Natural killer cell (primary cell): Measurements from ENCODE around the gene DPYSL5. TPM values are rescaled to one million over a fixed set of nuclear protein-coding genes. Genes with fewer than 3 reads are reported as not detected.

ENCODE experiments used
- ATAC-seq, 3 donors: fragments of 150-1000 bp in 2 of 3; fragments of 200-7000 bp in 1 of 3; cut with Tn5 transposase; 1 replicate in 1 of 3; 2 replicates in 2 of 3; pipeline ENCODE4 v1.10.0; 2021; ENCODE audit warnings: mild to moderate bottlenecking in 2 of 3, moderate library complexity in 2 of 3
- DNase-seq, 2 donors: peaks; one replicate each; pipeline versions ENCODE4 v3.0.0 to v3.0.0-alpha.2; 2013 to 2021; ENCODE audit warnings: mixed read lengths in 1 of 2
- H3K27ac ChIP-seq: one replicate; pipeline ENCODE4 v1.5.1; 2013; ENCODE audit warnings: mild to moderate bottlenecking, low read length
- H3K27me3 ChIP-seq: one replicate; pipeline ENCODE4 v1.6.1; 2013; ENCODE audit warnings: low read length; ENCODE audit not compliant: control insufficient read depth, insufficient read depth
- H3K36me3 ChIP-seq: one replicate; pipeline ENCODE4 v1.6.1; 2013; ENCODE audit warnings: low read length; ENCODE audit not compliant: control insufficient read depth, insufficient read depth
- H3K4me1 ChIP-seq: one replicate; pipeline ENCODE4 v1.6.1; 2013; ENCODE audit warnings: low read length; ENCODE audit not compliant: control insufficient read depth, insufficient read depth
- H3K4me3 ChIP-seq: one replicate; pipeline ENCODE4 v1.5.1; 2013; ENCODE audit warnings: low read length
- H3K9me3 ChIP-seq: one replicate; pipeline ENCODE4 v1.6.1; 2013; ENCODE audit warnings: low read length; ENCODE audit not compliant: control insufficient read depth, insufficient read depth
- H3K27ac Mint-ChIP-seq, 2 donors: one replicate each; pipeline ENCODE4 v1.8.0; 2022; ENCODE audit warnings: mild to moderate bottlenecking in 2 of 2, mixed read lengths in 2 of 2, moderate library complexity in 1 of 2
- H3K27me3 Mint-ChIP-seq, 2 donors: one replicate each; pipeline ENCODE4 v1.8.0; 2022; ENCODE audit warnings: low read depth in 2 of 2, mixed read lengths in 2 of 2
- H3K36me3 Mint-ChIP-seq: one replicate; pipeline ENCODE4 v1.8.0; 2022; ENCODE audit warnings: mixed read lengths
- H3K4me1 Mint-ChIP-seq, 2 donors: one replicate each; pipeline ENCODE4 v1.8.0; 2022; ENCODE audit warnings: mixed read lengths in 2 of 2
- H3K4me3 Mint-ChIP-seq: one replicate; pipeline ENCODE4 v1.8.0; 2022; ENCODE audit warnings: mild to moderate bottlenecking, moderate library complexity, mixed read lengths
- H3K9me3 Mint-ChIP-seq, 2 donors: one replicate each; pipeline ENCODE4 v1.8.0; 2022; ENCODE audit warnings: mixed read lengths in 2 of 2
- CTCF ChIP-seq: fragments of 200-600 bp; IDR thresholded peaks from one replicate; pipeline ENCODE4 v1.8.0; 2022; ENCODE audit warnings: antibody characterized with exemption
- WGBS: methylation state at CpG from one replicate; pipeline ENCODE4 v1.1.7; 2013; ENCODE audit warnings: missing lambda C conversion rate; ENCODE audit not compliant: insufficient coverage; 5-methylcytosine and 5-hydroxymethylcytosine counted together
- intact Hi-C: fragments of 100-400 bp; cut with micrococcal nuclease; formaldehyde crosslinking; loops from one replicate; pipeline ENCODE4 v1.14.2; 2022
- total RNA-seq, 4 donors: library from RNA; stranded (reverse); fragments of 120-200 nt in 1 of 4; gene quantifications; one replicate each; pipeline versions ENCODE4 v1.2.3 to v1.2.4, GENCODE V29; 2013 to 2022

Gene DPYSL5
- total RNA-seq, 3 donors from 2014 or later (not counting 1 experiment from before 2014, with no cell fraction given) = not detected

GRCh38 chr2:26805241-26805676 lies 42.7 kb upstream of the DPYSL5 start:
- no peak overlapping the region for H3K27ac ChIP-seq
- Mint-ChIP-seq H3K9me3 (no peaks in the 10 kb centered on the region), H3K36me3 (no peaks in the 10 kb centered on the region), H3K4me1 (no peaks in the 10 kb centered on the region), H3K27ac (no peak overlapping the region), H3K4me3 (no peak overlapping the region), H3K27me3 (no peaks in the 10 kb centered on the region)
- DNase-seq = no peak
- no peak for TF ChIP-seq CTCF
- WGBS = 94% methylated on average over 3 of the region's 5 CpGs
- H3K4me1 ChIP-seq = no peaks in the 10 kb centered on the region
- intact Hi-C loops = no loop called here
- no peaks in the 10 kb centered on the region for H3K27me3 ChIP-seq
- ATAC-seq = no peak
- no peaks in the 10 kb centered on the region for H3K36me3 ChIP-seq
- no peaks in the 10 kb centered on the region for H3K9me3 ChIP-seq
- no peak overlapping the region for H3K4me3 ChIP-seq

- Histone ChIP-seq H3K36me3 (no peaks in the 10 kb centered on the region), H3K27ac (no peak overlapping the region), H3K27me3 (no peaks in the 10 kb centered on the region), H3K9me3 (no peaks in the 10 kb centered on the region), H3K4me1 (no peaks in the 10 kb centered on the region), H3K4me3 (no peak overlapping the region)
- Mint-ChIP-seq H3K27me3 (peaks cover 0 to 6% of the 10 kb centered on the region in 2 donors), H3K9me3 (no peaks in the 10 kb centered on the region), H3K36me3 (no peaks in the 10 kb centered on the region), H3K27ac (no peak overlapping the region), H3K4me3 (no peak overlapping the region), H3K4me1 (no peaks in the 10 kb centered on the region)
- no peak for DNase-seq
- ATAC-seq = no peak
- TF ChIP-seq CTCF = no peak
- WGBS = 57% methylated on average over 1 of the region's 2 CpGs
- intact Hi-C loops = no loop called here
These were observed 40.0 kb upstream of the DPYSL5 start for GRCh38 chr2:26807788-26808460.

DNA sequence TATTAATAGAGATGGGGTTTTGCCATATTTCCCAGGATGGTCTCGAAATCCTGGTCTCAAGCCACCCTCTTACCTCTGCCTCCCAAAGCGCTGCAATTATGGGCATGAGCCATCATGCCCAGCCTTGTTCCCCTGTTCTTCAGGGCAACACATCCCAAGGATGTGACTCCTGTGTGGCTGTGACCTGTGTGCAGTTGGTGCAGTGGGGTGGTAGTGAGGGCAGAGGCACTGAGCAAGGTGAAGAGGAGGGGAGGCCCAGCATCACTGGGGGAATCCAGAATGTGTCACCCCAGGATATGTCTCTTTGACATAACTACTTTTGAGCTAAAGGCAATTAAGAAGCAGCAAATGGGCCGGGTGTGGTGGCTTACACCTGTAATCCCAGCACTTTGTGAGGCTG lies 38.7 kb upstream of the DPYSL5 start:
- no peak for ATAC-seq
- H3K36me3 ChIP-seq = no peaks in the 10 kb centered on the region
- 94% methylated on average over 3 of the region's 3 CpGs for WGBS
- H3K27me3 Mint-ChIP-seq = peaks cover 0 to 6% of the 10 kb centered on the region in 2 donors
- H3K9me3 Mint-ChIP-seq = no peaks in the 10 kb centered on the region
- DNase-seq = no peak
- H3K4me1 ChIP-seq = no peaks in the 10 kb centered on the region
- TF ChIP-seq CTCF = no peak
- H3K36me3 Mint-ChIP-seq = no peaks in the 10 kb centered on the region
- H3K27me3 ChIP-seq = no peaks in the 10 kb centered on the region
- H3K27ac Mint-ChIP-seq = no peak overlapping the region
- no peak overlapping the region for H3K27ac ChIP-seq
- H3K4me3 Mint-ChIP-seq = no peak overlapping the region
- intact Hi-C loops = no loop called here
- H3K4me1 Mint-ChIP-seq = no peaks in the 10 kb centered on the region
- H3K9me3 ChIP-seq = no peaks in the 10 kb centered on the region
- no peak overlapping the region for H3K4me3 ChIP-seq
